ENCODE data around the gene COL15A1.
"Not testable (repeated sequence)": the region's sequence is repeated elsewhere in the genome, so short reads cannot be mapped to it uniquely, and the experiment has no call there.

The COL15A1 gene

DNA sequence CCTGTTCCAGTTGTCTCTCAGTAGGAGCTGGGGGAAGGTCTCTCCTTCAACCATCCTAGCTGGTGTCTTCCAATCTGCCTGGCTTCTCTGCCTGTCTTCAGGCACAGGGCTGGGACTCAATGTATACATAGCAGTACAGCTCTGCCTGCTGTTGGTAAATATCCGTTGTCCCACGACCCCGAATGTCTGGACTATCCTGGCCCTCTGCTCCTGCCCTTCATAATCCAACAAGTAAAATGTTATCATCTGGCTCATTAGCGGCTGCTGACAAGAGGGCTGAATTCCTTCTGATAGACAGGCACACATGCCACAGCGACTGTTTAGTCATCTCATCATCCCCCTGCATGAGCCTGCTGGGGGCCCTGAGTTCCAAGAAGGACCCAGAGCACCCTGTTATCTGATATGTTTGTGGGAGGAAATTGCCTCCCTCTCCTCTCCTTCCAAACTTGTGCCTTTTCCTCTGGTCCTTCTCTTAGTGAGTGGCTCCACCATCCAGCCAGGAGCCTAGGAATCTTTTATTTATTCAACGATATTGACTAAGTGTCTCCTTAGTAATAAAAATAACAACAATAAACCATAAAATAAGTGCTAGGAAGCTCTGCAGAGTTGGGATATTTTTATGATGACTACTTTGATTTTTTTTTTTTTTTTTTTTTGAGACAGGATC, 131.7 kb downstream of the COL15A1 start:
- no peak for TF ChIP-seq POLR2A (IDR thresholded peaks at IDR 0.05; ENCODE audit: low read depth, low read length)
- DNase-seq (ENCODE audit: insufficient read length, low spot score) = peak; percentile 74

DNA sequence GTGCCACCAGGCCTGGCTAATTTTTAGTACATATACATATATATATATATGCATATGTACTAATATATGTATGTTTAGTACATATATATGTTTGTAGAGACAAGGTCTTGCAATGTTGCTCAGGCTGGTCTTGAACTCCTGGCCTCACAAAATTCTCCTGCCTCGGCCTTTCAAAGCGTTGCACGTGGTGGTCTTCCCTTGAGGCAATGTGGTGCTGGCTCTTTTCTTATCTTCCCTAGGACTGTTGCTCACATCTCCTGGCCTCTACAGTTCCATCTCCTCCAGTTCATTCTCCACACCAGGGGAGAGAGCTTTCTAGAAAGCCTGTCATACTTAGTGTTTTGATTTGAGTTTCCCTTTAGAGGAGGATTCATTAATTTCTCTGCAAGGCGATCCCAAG, 132.3 kb downstream of the COL15A1 start:
- no peak for TF ChIP-seq POLR2A (IDR thresholded peaks at IDR 0.05; ENCODE audit: low read depth, low read length)
- FAIRE-seq (no peak), DNase-seq (ENCODE audit: insufficient read length, low spot score) (no peak)

More for the DNA sequence above, 131.7 kb downstream of the COL15A1 start:
- FAIRE-seq = no peak

DNA sequence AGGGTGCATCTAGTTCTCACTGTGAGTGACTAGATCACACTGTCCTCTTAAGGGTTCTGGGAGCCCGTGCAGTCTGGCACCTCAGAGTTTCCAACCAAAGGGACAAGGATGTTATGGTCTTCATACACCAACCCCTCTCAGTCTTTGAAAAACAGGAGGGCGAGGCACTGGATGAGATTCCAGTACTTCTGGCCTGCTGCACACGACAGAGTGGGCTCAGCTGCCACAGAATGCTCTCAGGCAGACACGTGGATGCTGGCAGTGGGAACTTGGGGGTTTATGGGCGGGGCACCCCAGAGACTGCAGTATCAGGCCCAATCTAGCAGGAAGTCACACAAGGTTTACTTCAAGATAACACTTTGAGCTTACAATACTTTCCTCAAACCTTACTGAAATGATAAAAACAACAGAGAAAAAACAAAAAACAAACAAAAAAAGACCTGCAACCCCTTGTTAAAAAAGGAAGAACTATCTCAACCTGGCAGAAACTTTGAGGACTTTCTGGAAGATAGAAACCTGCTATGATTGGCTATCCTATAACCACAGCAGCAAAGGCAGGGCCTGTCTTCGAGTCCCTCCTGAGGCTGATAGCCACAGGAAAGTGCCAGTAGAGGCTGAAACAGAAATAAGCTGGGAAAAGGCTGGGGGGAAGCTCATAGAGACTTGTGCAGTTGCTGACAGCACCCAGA, 132.9 kb downstream of the COL15A1 start:
- no peak for TF ChIP-seq POLR2A (IDR thresholded peaks at IDR 0.05; ENCODE audit: low read depth, low read length)
- FAIRE-seq (no peak), DNase-seq (ENCODE audit: insufficient read length, low spot score) (no peak)

DNA sequence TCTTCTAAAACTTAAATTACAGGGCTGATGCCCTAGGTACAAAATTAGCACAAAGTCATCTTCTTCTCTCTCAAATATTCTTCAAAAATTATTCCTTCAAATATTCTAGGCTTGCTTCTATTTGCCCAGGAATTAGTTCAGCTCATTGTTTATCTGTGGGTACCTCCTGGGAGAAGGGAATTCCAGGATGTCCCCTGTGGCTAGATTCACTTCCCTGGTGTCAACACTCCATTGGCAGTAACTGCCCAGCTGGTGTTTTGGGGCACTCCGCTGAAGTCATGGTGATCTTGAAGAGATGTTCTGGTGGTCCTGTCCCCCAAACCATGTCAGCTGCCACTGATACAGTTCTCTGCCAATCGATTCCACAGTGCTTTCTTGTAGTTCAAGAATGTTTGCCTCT, 135.0 kb downstream of the COL15A1 start:
- no peak for TF ChIP-seq POLR2A (IDR thresholded peaks at IDR 0.05; ENCODE audit: low read depth, low read length)
- FAIRE-seq = no peak
- no peak for DNase-seq (ENCODE audit: insufficient read length, low spot score)

DNA sequence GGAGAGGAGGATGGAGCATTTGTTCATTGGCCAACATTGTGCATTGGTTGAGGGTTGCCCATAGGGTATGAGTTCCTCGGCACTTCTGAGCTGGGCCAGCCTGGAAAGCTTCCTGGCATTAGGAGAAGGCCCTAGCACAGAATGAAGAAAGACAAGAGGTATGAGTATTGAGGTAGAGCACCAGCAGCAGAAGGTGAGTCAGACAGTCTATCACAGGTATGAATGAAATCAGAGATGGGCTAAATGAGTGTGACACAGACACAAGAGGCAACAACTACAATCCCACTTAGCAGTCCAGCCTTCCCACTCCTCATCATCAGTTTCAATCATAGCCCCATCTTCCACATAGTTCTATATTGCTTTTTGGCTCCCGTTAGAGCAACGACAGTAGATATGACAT, 135.8 kb downstream of the COL15A1 start:
- no peak for DNase-seq (ENCODE audit: insufficient read length, low spot score)
- FAIRE-seq = no peak
- TF ChIP-seq POLR2A (IDR thresholded peaks at IDR 0.05; ENCODE audit: low read depth, low read length) = no peak

DNA sequence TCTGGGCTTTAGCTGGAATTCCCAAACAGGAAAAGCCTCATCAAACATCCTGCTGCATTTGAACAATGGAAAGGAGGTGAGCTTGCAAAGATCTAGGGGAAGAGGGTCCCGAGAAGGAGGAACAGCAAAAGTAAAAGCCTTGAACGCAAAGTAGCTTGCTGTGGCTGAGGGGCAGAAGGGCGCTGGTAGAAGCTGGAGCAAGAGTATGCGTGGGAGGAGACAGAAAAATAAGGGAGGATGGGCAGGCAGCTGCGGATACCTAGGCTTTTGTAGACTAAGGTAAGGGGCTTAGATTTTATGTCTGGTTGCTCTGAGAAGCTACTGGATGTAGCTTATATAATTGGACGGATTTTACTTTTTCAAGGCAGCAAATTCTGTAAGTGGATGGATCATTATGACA, 139.3 kb downstream of the COL15A1 start:
- no peak for FAIRE-seq
- no peak for TF ChIP-seq POLR2A (IDR thresholded peaks at IDR 0.05; ENCODE audit: low read depth, low read length)
- DNase-seq (ENCODE audit: insufficient read length, low spot score) = no peak

DNA sequence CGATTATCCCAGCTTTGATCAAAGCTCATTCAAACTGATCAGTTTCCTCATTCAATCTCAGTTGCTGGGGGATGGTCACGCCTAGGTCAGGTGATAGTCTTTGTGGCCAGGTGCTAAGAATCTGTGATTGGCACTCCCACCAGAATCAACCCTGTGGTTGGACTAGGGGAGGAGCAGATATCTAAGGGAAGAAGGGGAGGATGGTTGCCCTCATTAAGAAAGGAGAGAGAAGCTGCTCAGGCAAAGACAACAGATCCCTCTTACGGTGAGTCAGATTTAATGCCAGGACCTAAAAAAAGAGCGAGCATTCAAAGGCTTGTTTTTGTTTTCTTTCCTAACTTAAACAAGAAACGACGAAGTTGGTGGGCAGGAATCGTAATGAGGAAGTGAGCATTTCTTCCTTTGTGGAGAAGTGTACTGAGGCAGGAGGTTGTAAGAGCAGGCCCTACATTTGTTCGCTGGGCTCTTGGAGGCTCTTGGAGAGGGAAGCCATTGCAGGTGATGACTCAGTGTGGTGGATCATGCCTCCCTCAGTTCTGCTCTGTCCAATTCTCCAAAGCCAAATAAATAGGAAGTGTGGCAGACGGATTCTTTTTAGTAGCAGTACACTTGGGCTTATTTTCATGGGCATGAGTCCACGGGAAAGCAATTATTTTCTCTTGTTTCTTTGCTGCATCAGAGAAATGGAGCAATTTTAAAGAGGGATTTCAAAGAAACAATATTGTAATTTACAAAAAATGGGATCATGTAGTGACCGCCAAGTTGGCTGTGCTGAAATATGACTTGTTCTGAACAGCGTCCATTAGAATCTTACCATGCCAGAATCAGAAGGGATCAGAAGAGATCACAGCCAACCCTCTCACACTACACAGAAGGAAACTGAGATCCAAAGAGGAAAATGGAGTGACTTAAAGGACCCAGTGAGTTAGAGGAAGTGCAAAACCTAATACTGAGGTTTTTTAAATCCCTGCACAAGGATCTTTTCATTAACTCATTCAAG, 142.5 kb downstream of the COL15A1 start:
- no peak for FAIRE-seq
- no peak for TF ChIP-seq POLR2A (IDR thresholded peaks at IDR 0.05; ENCODE audit: low read depth, low read length)
- peak; percentile 30 for DNase-seq (ENCODE audit: insufficient read length, low spot score)

DNA sequence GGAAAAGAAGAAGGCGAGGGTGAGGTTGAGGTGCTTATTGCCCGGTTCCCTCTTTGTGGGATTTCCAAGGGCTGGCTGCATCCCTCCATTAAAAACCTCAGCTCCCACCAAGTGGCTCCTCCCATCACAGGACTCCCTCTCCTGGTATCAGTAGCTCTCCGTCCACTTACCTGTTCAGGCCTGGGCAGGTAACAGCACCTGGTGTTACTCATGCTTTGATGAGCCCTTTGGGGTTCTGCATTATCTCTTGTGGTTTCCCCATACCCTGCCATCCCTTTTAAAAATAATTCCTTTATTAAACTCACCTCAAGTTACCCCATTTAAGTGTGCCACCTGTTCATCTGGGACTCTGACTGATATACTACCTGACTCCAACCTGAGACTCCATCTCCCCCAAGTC, 143.8 kb downstream of the COL15A1 start:
- DNase-seq (ENCODE audit: insufficient read length, low spot score) = no peak
- FAIRE-seq = no peak
- no peak for TF ChIP-seq POLR2A (IDR thresholded peaks at IDR 0.05; ENCODE audit: low read depth, low read length)

DNA sequence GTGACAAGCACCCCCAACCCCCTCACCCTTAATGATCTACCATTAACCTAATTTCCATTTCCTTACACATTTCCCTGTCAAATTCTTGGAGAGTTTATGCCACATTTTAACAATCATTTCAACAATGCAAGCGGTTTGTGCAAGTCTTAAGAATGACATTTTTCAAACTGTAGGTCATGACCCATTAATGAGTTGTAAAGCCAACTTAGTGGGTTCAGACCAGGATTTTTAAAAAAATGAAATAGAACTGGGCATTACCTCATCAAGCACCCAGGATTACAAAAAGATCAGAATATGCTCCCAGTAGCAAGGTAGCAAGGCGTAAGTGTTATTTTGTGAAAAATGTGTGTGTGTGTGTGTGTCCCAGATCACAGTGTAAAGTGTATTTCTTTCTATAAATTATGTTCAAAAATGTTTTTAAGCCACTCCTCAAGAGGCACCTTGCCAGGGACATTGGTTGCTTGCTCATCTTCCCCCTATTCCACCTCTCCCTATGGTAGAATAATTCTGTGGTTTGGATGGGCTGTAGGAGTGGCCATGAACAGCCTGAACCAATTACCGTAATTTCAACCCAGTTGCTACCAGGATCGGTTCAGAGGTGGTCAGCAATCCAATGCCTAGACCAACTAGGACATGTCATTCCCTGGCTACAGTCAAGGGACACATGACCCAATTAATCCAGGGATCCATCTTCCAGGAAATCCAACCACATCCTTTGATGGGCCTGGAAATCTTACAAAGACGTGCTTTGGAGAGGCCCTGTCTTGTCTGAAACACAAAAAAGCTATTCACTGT, 146.8 kb downstream of the COL15A1 start:
- FAIRE-seq (no peak), DNase-seq (ENCODE audit: insufficient read length, low spot score) (no peak)
- no peak for TF ChIP-seq POLR2A (IDR thresholded peaks at IDR 0.05; ENCODE audit: low read depth, low read length)

DNA sequence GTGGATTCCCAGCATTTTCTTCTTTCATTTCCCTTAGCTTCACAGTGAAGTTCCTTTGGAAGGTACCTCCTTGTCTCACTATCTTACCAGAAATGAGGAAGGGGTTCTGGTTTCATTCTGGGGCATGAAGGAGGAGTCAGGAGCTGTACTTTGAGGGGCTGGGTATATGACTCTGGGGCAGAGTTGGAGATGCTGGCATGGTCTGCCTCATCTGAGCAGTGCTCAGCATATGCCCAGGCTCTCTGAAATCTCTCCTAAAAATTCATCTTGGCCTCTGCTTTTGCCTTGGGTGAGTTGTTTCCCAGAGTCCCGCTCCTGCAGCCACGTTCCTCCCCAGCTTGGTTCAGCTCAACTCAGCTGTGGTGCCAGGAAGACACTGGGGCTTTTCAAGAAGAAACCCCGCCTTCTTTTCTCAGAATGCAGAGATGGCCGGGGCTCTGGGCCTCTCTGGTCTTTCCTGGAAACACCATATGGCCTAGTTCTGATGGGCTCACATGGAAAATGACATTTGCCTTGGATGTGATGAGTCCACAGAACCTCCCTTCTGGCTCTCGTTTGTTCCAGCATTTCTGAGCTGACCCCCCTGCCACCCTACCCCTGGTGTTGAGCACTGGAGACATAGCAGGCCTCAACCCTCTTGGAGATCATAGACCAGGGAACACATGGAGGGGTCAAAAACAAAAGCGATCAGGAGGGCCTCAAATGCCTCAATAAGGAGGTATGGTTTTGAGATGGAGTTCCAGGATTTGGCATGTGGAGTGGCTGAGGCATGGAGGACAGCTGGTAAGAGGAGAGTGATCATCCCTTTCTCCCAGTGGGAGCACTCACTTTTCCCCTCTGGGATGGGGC, 149.2 kb downstream of the COL15A1 start:
- no peak for TF ChIP-seq POLR2A (IDR thresholded peaks at IDR 0.05; ENCODE audit: low read depth, low read length)
- DNase-seq (ENCODE audit: insufficient read length, low spot score) (no peak), FAIRE-seq (no peak)

DNA sequence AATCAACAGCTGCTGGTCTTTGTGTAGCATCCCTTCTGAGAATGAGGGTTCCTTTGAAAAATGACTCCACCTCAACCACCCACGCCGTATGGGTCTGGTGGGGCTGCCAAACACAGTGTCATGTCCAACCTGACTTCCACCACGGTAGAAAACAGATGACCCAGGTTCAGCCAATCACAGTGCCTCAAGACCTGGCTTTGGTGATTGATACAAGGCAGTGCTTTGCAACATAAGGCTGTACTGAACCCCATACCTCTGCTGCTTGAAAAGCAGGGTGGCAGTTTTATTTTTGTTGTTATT, 149.7 kb downstream of the COL15A1 start:
- TF ChIP-seq POLR2A (IDR thresholded peaks at IDR 0.05; ENCODE audit: low read depth, low read length) = no peak
- FAIRE-seq (no peak), DNase-seq (ENCODE audit: insufficient read length, low spot score) (no peak)

DNA sequence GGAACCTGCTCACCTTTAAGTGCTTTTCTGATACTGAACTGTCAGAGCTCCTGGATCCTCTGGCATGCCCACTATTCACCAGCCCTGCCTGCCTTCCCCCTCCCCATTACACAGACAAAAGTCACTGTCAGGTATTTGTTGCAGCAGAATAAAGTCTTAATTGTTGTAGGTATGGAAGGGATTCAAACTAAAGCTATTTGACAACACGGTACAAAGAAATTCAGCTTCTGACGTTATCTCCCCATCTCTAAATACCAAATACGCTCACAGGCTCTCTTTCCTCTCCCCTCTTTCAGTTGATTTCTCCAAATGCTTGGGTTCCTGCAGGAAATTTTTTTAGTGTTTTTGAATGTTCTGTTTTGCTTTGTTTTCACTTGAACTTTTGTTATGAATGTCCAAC, 151.9 kb downstream of the COL15A1 start:
- FAIRE-seq (no peak), DNase-seq (ENCODE audit: insufficient read length, low spot score) (no peak)
- no peak for TF ChIP-seq POLR2A (IDR thresholded peaks at IDR 0.05; ENCODE audit: low read depth, low read length)

DNA sequence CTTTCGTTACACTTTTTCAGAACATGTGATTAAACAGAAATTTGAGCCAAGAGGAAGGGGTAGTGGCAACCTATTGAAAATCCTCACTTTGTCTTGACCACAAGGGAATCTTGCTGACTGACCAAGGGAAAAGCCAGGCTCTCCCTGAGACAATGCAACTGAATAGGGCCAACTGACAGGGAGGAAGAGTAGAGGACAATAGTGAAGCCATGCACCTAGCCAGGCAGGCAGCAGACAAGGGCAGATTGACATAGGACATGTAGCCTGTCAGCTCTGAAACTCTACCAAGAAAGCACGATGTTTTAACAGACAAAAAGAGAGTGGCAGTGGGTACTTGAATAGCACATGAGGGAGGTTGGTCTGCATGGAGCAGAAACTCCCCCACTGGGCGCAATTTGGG, 152.7 kb downstream of the COL15A1 start:
- no peak for TF ChIP-seq POLR2A (IDR thresholded peaks at IDR 0.05; ENCODE audit: low read depth, low read length)
- no peak for DNase-seq (ENCODE audit: insufficient read length, low spot score)
- FAIRE-seq = no peak

DNA sequence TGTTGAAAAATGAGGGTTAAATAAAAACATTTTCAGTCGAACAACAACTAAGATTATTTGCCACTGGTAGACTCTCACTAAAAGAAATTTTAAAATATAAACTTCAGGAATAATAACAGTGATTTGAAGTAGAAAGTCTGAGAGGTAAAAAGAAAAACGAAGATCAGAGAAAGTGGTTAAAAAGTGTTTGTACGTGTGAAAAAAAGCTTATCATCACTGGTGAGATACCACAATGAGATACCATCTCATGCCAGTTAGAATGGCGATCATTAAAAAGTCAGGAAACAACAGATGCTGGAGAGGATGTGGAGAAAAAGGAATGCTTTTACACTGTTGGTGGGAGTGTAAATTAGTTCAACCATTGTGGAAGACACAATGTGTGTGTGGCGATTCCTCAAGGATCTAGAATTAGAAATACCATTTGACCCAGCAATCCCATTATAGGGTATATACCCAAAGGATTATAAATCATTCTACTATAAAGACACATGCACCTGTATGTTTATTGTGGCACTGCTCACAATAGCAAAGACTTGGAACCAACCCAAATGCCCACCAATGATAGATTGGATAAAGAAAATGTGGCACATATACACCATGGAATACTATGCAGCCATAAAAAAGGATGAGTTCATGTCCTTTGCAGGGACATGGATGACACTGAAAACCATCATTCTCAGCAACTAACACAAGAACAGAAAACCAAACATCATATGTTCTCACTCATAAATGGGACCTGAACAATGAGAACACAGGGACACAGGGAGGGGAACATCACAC, 156.3 kb downstream of the COL15A1 start:
- not testable (repeated sequence) for DNase-seq (ENCODE audit: insufficient read length, low spot score); FAIRE-seq
